Activated CD4-positive, alpha-beta T cell treated with anti-CD3 and anti-CD28 coated beads, Interleukin-2, amount 50 U/mL, for 4 hours (primary cell): Measurements from ENCODE around the gene ASIC3.
"Not testable (repeated sequence)": the region's sequence is repeated elsewhere in the genome, so short reads cannot be mapped to it uniquely, and the experiment has no call there.

ENCODE experiments used
- DNase-seq, 2 experiments: peaks; one replicate each; pipeline ENCODE4 v3.0.0-alpha.2; 2020

ASIC3 gene

DNA sequence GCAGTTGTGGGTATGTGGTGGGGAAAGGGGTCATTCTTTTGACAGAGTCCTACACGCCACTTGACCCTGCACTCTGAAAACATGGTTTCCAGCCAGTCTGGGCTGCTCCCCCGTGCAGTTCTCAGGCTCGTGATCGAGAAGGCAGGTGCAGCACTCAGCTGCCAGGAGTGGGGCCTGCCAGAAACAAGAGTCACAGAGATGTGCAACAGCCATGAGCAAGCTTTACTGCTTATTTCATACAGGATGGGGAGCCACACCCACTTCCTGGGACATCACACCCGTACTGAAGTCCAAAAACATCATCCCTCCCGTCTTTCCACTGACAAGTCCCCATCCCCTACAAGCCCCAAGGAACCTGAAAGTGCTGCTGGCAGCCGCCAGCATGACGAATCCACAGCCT lies 33.4 kb upstream of the ASIC3 start:
- no peak for DNase-seq

DNA sequence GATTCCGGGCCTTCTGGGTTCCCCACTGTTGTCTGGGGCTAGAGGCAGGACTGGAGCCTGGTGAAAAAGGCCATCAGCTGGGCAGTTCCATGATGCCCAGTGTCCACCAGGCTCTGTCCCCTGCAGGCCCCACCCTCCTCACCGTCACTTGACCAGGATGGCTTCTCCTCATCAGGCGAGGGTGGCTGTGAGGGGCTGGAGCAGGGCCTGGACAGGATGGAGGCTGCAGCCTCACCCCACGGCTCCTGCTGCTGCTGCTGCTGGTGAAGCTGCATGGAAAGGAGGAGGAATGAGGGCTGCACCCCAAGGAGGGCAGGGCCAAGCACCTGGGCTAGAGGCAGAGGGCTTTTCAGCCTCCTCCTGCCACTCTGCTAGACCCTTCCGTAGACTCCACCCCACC lies 32.4 kb upstream of the ASIC3 start:
- no peak for DNase-seq

DNA sequence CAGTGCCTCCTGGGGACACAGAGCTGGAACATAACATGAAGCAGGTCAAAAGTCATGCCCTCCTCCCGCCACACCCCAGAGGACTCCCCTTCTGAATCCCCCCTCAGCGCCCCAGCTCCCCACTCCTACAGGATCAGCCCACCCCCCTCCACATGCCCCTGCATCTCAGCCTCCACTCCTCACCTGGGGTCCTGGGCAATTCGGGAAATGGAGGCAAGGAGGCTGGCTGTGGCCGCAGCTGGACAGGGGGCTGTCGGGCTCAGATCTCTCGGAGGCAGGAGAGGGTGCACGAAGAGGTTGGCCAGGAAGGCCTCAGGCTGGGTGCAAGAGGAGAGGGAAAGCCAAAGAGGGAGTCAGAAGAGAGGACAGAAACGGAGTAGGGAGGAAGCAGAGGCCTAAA lies 31.8 kb upstream of the ASIC3 start:
- DNase-seq: no peak

- no peak for DNase-seq
Measured at GRCh38 chr7:151016942-151017341, 31.4 kb upstream of the ASIC3 start.

DNA sequence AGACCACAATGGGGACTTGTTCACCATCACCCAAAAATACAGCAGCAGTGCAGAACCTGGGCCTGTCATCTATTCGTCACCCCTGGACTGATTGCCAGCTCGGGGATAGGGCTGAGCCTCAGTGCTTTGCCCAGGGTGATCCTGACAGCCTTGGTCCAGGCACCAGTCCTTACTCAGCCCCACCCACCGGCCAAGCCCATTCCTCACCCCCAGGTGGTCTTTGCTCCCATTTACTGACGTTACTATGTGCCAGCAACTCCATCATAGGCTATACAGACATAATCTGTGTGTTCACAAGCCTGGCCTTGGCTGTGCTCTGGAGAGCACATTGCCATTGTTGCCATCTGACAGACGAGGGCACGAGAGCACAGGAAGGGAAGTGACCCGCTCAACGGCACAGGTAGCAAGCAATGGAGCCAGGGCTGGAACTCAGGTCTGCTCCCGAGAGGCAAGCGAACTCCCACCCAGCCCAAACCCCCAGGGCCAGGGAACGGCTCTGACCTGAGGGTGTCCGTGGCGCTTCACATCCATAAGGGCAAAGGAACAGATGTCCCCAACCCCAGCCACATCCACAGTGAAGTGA lies 30.9 kb upstream of the ASIC3 start:
- DNase-seq: no peak

- DNase-seq: peak; percentile 77 to 79
Measured at GRCh38 chr7:151017953-151018420, 30.3 kb upstream of the ASIC3 start.

DNA sequence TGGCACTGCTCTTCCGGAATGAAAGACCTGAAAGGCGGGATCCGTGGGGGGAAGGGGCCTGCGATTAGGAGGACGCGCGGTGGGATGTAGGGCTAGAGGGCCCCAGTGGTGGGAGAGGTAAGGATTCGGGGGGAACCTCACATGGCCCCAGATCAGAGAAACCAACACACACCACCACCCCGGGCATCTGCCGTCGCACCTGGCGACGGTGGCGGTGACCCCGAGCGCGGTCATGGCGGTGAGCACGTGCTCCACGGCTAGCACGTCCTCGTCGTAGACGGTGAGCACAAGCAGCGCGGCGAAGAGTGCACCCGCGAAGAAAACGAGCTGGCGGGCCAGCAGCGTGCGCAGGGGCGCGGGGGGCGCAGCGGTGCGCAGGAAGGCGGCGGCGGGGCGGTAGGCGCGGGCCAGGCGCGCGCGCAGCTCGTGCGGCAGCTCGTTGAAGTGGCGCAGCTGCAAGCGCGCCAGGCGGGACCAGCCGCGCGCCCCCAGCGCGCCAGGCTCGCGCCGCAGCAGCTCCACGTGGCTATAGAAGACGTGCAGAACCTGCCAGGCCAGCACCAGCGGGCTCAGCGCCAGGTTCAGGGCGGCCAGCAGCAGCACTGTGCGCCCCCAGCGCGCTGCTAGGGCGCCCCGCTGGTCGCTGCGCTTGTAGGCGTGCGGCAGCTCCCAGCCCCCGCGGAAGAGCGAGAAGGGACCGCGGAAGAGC lies 29.8 kb upstream of the ASIC3 start:
- peak in 1 of 2 experiments; percentile 20 for DNase-seq

DNA sequence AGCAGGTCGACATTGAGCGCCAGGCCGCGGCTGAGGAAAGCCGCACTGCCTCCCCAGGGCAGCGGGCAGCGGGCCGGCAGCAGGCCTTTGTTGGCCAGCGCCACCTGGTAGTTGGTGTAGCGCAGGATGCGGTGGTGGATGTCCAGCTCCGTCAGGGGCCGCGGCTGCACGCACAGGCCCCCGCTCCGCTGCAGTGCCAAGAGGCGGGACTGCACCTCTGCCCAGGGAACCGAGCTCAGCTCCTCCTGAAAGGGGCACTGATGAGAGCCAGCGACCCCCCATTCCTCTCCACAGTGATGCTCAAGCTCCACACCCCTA lies 29.2 kb upstream of the ASIC3 start:
- no peak for DNase-seq

- no peak for DNase-seq
Measured at GRCh38 chr7:151020231-151020630, 28.1 kb upstream of the ASIC3 start.

- DNase-seq: no peak
Measured at GRCh38 chr7:151023232-151023631, 25.1 kb upstream of the ASIC3 start.

DNA sequence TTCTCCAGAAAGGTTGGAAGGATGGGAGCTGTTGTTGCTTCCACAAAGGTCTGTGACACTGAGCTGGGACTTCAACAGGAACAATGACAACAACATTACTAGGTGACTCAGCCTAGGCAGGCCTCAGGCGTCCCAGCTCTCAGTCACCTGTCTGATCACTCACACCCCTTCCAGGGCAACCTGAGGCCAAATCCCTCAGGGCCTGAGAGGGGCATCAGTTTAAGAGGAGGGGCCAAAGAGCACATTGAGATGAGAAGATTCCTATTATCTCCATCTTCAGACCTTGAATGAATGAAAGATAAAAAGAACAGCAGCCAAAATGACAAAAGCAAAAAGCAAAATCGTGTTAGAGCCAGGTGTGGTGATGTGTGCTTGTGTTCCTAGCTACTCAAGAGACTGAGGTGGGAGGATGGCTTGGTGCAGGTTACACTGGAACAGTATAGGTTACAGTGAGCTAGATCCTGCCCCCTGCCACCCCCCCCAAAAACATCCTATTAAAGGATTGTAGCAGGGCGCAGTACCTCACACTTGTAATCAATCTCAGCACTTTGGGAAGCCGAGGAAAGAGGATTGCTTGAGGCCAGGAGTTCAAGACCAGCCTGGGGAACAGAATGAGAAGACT lies 23.8 kb upstream of the ASIC3 start, which contains the start of gene ATG9B:
Gene ATG9B (minus strand): TSS at position 60 of the 622 bp plus-strand sequence. CDS start 71 bp downstream, outside the sequence.
- no peak for DNase-seq

DNA sequence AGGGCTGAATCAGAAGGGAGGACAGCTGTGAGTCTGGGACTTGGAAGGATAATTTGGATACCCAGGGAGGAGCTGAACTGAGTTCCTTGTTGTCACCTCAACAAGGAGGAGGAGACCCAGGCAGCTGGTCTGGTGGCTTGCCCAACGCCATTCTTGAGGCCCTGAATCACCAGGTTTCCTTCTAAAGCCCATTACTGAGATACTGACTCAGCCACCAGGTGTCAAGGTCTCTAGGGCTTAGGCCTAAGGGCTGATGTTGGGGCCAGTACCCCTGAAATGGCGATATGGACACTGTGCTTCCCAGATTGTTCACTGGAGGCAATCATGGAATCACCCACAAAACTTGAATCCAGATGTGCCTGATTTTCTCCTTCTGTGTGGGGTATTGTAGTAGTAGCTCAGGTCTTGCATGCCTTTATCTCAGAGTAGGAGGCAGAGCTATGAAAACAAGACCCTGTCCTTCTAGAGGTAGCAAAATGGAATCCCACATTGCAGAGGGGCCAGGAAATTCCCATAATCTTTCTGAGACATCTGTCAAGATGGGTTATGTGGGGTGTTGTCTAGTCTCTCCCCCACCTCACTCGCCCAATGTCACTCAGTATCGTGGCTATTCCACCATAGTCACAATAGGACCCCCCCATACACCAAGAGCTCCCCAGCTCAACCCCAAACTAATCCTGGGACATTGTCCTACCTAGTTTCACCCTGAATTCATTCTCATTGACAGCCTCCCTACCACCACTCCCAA lies 22.2 kb upstream of the ASIC3 start:
- no peak for DNase-seq

DNA sequence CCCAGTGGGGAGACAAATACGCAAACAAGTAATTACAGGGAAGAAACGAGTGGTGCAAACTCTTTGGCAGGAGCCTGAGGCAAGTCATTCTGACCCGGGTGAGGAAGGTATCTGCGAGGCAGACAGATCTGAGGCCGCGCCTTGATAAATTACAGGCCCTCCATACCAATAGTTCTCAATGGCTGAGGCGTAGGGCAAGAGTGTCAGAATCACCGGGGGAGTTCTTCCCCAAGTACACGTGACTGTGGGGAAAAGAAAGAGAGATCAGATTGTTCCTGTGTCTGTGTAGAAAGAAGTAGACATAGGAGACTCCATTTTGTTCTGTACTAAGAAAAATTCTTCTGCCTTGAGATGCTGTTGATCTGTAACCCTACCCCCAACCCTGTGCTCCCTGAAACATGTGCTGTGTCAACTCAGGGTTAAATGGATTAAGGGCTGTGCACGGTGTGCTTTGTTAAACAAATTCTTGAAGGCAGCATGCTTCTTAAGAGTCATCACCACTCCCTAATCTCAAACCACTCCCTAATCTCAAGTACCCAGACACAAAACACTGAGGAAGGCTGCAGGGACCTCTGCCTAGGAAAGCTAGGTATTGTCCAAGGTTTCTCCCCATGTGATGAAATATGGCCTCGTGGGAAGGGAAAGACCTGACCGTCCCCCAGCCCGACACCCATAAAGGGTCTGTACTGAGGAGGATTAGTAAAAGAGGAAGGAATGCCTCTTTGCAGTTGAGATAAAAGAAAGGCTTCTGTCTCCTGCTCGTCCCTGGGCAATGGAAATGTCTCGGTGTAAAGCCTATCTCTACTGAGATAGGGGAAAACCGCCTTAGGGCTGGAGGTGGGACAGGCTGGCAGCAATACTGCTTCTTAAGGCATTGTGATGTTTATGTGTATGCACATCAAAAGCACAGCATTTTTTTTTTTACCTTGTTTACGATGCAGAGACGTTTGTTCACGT lies 21.3 kb upstream of the ASIC3 start:
- DNase-seq: not testable (repeated sequence)

DNA sequence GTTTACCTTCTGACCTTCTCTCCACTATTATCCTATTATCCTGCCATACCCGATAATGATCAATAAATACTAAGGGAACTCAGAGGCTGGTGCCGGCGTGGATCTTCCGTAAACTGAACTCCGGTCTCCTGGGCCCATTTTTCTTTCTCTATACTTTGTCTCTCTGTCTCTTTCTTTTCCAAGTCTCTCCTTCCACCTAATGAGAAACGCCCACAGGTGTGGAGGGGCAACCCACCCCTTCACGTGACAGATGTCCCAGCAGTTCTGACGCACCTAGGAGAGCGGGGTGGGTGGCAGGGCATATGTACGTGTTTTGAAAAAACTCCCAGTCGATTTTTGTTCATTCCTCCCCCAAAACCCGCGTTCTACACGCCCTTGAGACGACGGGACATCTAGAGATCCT lies 20.6 kb upstream of the ASIC3 start:
- DNase-seq: not testable (repeated sequence)

DNA sequence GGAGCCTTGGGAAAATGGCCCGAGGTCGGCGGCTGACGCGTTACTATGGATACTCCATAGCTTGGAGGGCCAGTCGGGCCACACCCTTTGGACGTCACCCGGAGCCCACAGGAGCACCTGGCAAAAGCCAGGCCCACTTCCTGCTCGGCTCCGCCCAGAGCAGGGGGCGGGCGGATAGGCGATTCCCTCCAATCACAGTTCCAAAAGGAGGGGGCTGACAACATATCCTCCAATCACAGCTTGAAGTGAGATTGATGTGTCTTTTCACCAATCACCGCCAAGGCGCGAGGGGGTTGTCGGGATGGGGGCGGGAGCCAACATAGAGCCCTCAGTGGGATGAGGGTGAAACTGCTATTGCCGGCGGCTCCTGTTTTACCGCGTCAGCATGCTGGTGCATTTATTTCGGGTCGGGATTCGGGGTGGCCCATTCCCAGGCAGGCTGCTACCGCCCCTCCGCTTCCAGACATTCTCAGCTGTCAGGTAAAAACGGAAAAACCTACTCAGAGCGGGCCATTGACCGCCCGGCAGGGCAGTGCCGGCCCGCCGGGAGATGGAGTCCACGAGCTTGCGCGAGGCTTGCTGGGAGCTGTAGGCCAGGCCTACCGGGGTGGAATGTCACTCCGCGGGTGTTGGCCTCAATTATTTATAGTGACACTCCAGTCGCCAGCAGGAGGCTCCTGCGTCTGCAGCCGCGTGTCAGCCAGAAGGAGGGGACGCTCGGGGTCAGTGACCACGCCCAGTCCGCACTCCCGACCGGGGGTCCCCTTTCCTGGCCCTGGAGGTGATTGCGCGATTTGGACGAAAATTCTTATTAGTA lies 20.0 kb upstream of the ASIC3 start, which contains the start of gene ABCB8:
Gene ABCB8 (plus strand): TSS at position 320 of the 817 bp plus-strand sequence. CDS start 66 bp downstream, at position 386.
- peak; percentile 98 for DNase-seq

- no peak for DNase-seq
Measured at GRCh38 chr7:151028948-151029501, 19.3 kb upstream of the ASIC3 start.

- DNase-seq: no peak
Measured at GRCh38 chr7:151031011-151031410, 17.3 kb upstream of the ASIC3 start.

GRCh38 chr7:151032936-151033863 lies 15.1 kb upstream of the ASIC3 start:
- no peak for DNase-seq

- DNase-seq: no peak
Measured at GRCh38 chr7:151033864-151034249, 14.5 kb upstream of the ASIC3 start.
